ENCODE results near the gene C13orf46. TPM values are rescaled to one million over a fixed set of nuclear protein-coding genes. Genes with fewer than 3 reads are reported as not detected.

The C13orf46 gene
- total and polyA plus RNA-seq, 4 donors: 1.1 to 11.3 (median 6.4) TPM

- no peak overlapping the region for H3K4me3 ChIP-seq
- ATAC-seq (ENCODE audit: insufficient read depth, low FRiP score) (no peak), DNase-seq (no peak)
- no peak overlapping the region for H3K9ac ChIP-seq (ENCODE audit: insufficient read depth in 1 of 2, low read length in 2 of 2)
- H3K9me3 ChIP-seq (ENCODE audit: control insufficient read depth in 4 of 4, insufficient read depth in 3 of 4, low read length in 3 of 4): peaks cover 0 to 2% (median 0%) of the 10 kb centered on the region in 4 donors
- H3K36me3 ChIP-seq (ENCODE audit: control insufficient read depth in 4 of 4, insufficient read depth in 4 of 4, low read length in 4 of 4): peaks cover 2 to 65% (median 13%) of the 10 kb centered on the region in 4 donors
- TF ChIP-seq, protein P1, sequence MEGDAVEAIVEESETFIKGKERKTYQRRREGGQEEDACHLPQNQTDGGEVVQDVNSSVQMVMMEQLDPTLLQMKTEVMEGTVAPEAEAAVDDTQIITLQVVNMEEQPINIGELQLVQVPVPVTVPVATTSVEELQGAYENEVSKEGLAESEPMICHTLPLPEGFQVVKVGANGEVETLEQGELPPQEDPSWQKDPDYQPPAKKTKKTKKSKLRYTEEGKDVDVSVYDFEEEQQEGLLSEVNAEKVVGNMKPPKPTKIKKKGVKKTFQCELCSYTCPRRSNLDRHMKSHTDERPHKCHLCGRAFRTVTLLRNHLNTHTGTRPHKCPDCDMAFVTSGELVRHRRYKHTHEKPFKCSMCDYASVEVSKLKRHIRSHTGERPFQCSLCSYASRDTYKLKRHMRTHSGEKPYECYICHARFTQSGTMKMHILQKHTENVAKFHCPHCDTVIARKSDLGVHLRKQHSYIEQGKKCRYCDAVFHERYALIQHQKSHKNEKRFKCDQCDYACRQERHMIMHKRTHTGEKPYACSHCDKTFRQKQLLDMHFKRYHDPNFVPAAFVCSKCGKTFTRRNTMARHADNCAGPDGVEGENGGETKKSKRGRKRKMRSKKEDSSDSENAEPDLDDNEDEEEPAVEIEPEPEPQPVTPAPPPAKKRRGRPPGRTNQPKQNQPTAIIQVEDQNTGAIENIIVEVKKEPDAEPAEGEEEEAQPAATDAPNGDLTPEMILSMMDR (IDR thresholded peaks at IDR 0.05; ENCODE audit: control extremely low read depth, extremely low read depth): no peak
- H3K27me3 ChIP-seq (ENCODE audit: control insufficient read depth in 3 of 3, insufficient read depth in 3 of 3, low read length in 2 of 3): no peaks in the 10 kb centered on the region
- H3K4me1 ChIP-seq (ENCODE audit: control insufficient read depth in 5 of 5, insufficient read depth in 5 of 5, low read length in 5 of 5): peaks cover 0 to 2% (median 0%) of the 10 kb centered on the region in 5 donors
- 94% methylated on average over 22 of the region's 22 CpGs for WGBS, 2 donors
- no peak overlapping the region for H3K27ac ChIP-seq (ENCODE audit: low read depth in 1 of 2, low read length in 1 of 2)
Observed at GRCh38 chr13:114013952-114014629, 40.2 kb upstream of the C13orf46 start.

DNA sequence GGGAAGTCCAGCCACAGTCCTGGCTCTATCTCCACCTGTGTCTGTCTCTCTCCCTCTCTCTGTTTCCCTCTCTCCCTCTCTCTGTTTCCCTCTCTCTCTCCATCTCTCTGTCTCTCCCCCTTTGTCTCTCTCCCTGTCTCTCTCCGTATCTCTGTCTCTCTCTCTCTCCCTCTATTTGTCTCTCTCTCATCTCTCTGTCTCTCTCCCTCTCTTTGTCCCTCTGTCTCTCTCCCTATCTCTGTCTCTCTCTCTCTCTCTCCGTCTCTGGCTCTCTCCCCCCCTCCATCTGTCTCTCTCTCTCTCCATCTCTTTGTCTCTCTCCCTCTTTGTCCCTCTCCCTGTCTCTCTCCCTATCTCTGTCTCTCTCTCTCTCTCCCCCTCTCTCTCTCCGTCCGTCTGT lies 39.5 kb upstream of the C13orf46 start:
- H3K36me3 ChIP-seq (ENCODE audit: control insufficient read depth in 4 of 4, insufficient read depth in 4 of 4, low read length in 4 of 4): peaks cover 2 to 60% (median 11%) of the 10 kb centered on the region in 4 donors
- WGBS, 2 donors: 72% methylated on average over 4 of the region's 4 CpGs

DNA sequence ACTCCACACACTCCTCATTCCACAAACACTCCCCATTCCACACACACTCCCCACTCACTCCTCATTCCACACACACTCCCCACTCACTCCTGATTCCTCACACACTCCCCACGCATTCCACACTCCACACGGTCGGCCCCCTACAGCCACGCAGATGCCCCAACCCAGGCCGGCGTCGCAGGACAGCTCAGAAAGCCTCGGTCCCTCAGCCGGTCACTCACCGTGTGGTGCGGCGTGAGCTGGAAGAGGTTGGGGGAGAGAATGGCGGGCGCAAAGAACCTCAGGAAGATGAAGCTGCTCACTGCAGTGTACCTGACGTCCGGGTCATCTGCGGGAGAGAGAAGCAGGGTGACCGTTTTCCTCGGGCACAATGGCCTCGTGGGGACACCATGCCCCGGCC lies 39.0 kb upstream of the C13orf46 start:
- no peak for ATAC-seq (ENCODE audit: insufficient read depth, low FRiP score)

More for the DNA sequence above, 39.5 kb upstream of the C13orf46 start:
- H3K4me3 ChIP-seq: no peak overlapping the region
- no peak for DNase-seq
- no peak for ATAC-seq (ENCODE audit: insufficient read depth, low FRiP score)
- no peak overlapping the region for H3K27ac ChIP-seq (ENCODE audit: low read depth in 1 of 2, low read length in 1 of 2)
- TF ChIP-seq, protein P1 (IDR thresholded peaks at IDR 0.05; ENCODE audit: control extremely low read depth, extremely low read depth): no peak
- H3K9me3 ChIP-seq (ENCODE audit: control insufficient read depth in 4 of 4, insufficient read depth in 3 of 4, low read length in 3 of 4): peaks cover 0 to 2% (median 0%) of the 10 kb centered on the region in 4 donors
- H3K4me1 ChIP-seq (ENCODE audit: control insufficient read depth in 5 of 5, insufficient read depth in 5 of 5, low read length in 5 of 5): peaks cover 0 to 2% (median 0%) of the 10 kb centered on the region in 5 donors
- no peak overlapping the region for H3K9ac ChIP-seq (ENCODE audit: insufficient read depth in 1 of 2, low read length in 2 of 2)
- H3K27me3 ChIP-seq (ENCODE audit: control insufficient read depth in 3 of 3, insufficient read depth in 3 of 3, low read length in 2 of 3): no peaks in the 10 kb centered on the region

More for the DNA sequence above, 39.0 kb upstream of the C13orf46 start:
- peaks cover 0 to 2% (median 0%) of the 10 kb centered on the region in 4 donors for H3K9me3 ChIP-seq (ENCODE audit: control insufficient read depth in 4 of 4, insufficient read depth in 3 of 4, low read length in 3 of 4)
- H3K4me3 ChIP-seq: no peak overlapping the region
- H3K27ac ChIP-seq (ENCODE audit: low read depth in 1 of 2, low read length in 1 of 2): no peak overlapping the region
- WGBS, 2 donors: 93 to 94% methylated on average over 21 of the region's 21 CpGs
- peaks cover 2 to 57% (median 11%) of the 10 kb centered on the region in 4 donors for H3K36me3 ChIP-seq (ENCODE audit: control insufficient read depth in 4 of 4, insufficient read depth in 4 of 4, low read length in 4 of 4)
- TF ChIP-seq, protein P1 (IDR thresholded peaks at IDR 0.05; ENCODE audit: control extremely low read depth, extremely low read depth): no peak
- H3K27me3 ChIP-seq (ENCODE audit: control insufficient read depth in 3 of 3, insufficient read depth in 3 of 3, low read length in 2 of 3): no peaks in the 10 kb centered on the region
- H3K9ac ChIP-seq (ENCODE audit: insufficient read depth in 1 of 2, low read length in 2 of 2): no peak overlapping the region
- no peak for DNase-seq
- H3K4me1 ChIP-seq (ENCODE audit: control insufficient read depth in 5 of 5, insufficient read depth in 5 of 5, low read length in 5 of 5): peaks cover 0 to 2% (median 0%) of the 10 kb centered on the region in 5 donors

All from lung (tissue), 12 donors.